Lower leg skin (tissue), 4 donors: ENCODE measurements around the gene MYO1E. TPM values are rescaled to one million over a fixed set of nuclear protein-coding genes. Genes with fewer than 3 reads are reported as not detected.

Experiments
- DNase-seq, 2 donors: peaks; one replicate each; pipeline ENCODE4 v3.0.0-alpha.2; 2019; ENCODE audit warnings: low spot score in 2 of 2
- H3K4me3 ChIP-seq: fragments of 200-600 bp; sonication (generic); 2 replicates; pipeline ENCODE4 v1.5.1; 2017; ENCODE audit warnings: mild to moderate bottlenecking, low read depth; ENCODE audit not compliant: poor library complexity, severe bottlenecking
- CTCF ChIP-seq, 3 donors: fragments of 450-650 bp; IDR thresholded peaks; one replicate each; pipeline ENCODE4 v1.5.1; 2016; ENCODE audit warnings: antibody characterized with exemption in 3 of 3, mild to moderate bottlenecking in 3 of 3, moderate library complexity in 2 of 3
- POLR2A ChIP-seq, 2 donors: fragments of 450-650 bp; IDR thresholded peaks; one replicate each; pipeline ENCODE4 v1.6.1; 2016 to 2017; ENCODE audit warnings: antibody characterized with exemption in 2 of 2, mild to moderate bottlenecking in 1 of 2, moderate library complexity in 1 of 2
- WGBS, 2 donors: methylation state at CpG; one replicate each; pipeline ENCODE4 v1.1.5; 2018; 5-methylcytosine and 5-hydroxymethylcytosine counted together
- intact Hi-C: fragments of 100-400 bp; cut with DNase I; formaldehyde crosslinking; loops from one replicate; pipeline ENCODE4 v1.15.0; 2023; ENCODE audit warnings: low total_unique reads
- total RNA-seq, 4 donors: library from RNA; depleted of rRNA; stranded (reverse); fragments of >200 nt; gene quantifications; one replicate each; pipeline ENCODE4 v1.1.0, GENCODE V29; 2016

The MYO1E gene
- total RNA-seq, 4 donors from 2014 or later, result 134 to 218 (median 183) TPM

- H3K4me3 ChIP-seq, result no peak overlapping the region
- intact Hi-C loops, result no loop called here
- TF ChIP-seq CTCF (IDR thresholded peaks at IDR 0.05) (no peak), POLR2A (IDR thresholded peaks at IDR 0.05) (no peak)
- DNase-seq, result no peak
- 94 to 96% methylated on average over 2 of the region's 2 CpGs for WGBS, 2 donors
These were observed 4.1 kb upstream of the MYO1E start for GRCh38 chr15:59376733-59377132.

- DNase-seq, result no peak
- no peak overlapping the region for H3K4me3 ChIP-seq
- 1 to 2% methylated on average over 6 of the region's 6 CpGs for WGBS, 2 donors
- intact Hi-C loops, result no loop called here
- no peak for TF ChIP-seq POLR2A (IDR thresholded peaks at IDR 0.05)
- no peak for TF ChIP-seq CTCF (IDR thresholded peaks at IDR 0.05)
These were observed 544 bp upstream of the MYO1E start for GRCh38 chr15:59373215-59373614.

- TF ChIP-seq POLR2A (IDR thresholded peaks at IDR 0.05) (no peak), CTCF (IDR thresholded peaks at IDR 0.05) (no peak)
- 0 to 2% methylated on average over 51 to 60 of the region's 93 CpGs for WGBS, 2 donors
- intact Hi-C loops, result no loop called here
- H3K4me3 ChIP-seq, result peak overlapping the region; percentile 96
- peak; percentile 28 to 87 for DNase-seq
These were observed 966 bp downstream of the MYO1E start for GRCh38 chr15:59371458-59372351.

- WGBS, 2 donors, result 84 to 95% methylated on average over 2 of the region's 2 CpGs
- DNase-seq, result no peak
- intact Hi-C loops, result no loop called here
- TF ChIP-seq CTCF (IDR thresholded peaks at IDR 0.05) (no peak), POLR2A (IDR thresholded peaks at IDR 0.05) (no peak)
- H3K4me3 ChIP-seq, result no peak overlapping the region
These were observed 3.1 kb downstream of the MYO1E start for GRCh38 chr15:59369597-59369996.

- intact Hi-C loops, result loop anchor here (2.0 kb wide), 1 partner anchor 14 kb away; no protein-coding TSS in a partner anchor
- 78 to 84% methylated on average over 5 of the region's 5 CpGs for WGBS, 2 donors
- no peak overlapping the region for H3K4me3 ChIP-seq
These were observed 5.6 kb downstream of the MYO1E start for GRCh38 chr15:59367022-59367451.

More at GRCh38 chr15:59367022-59367451, 5.6 kb downstream of the MYO1E start:
- DNase-seq, result no peak
- TF ChIP-seq POLR2A (IDR thresholded peaks at IDR 0.05) (no peak), CTCF (IDR thresholded peaks at IDR 0.05) (no peak)
